Neuronal stem cell (in vitro differentiated cells): ENCODE measurements around the gene NUP133.
"Not testable (repeated sequence)": the region's sequence is repeated elsewhere in the genome, so short reads cannot be mapped to it uniquely, and the experiment has no call there.

Experiments
- DNase-seq: peaks from one replicate; pipeline ENCODE4 v3.0.0-alpha.2; 2013; ENCODE audit warnings: low spot score
- H2AFZ ChIP-seq: one replicate; pipeline ENCODE4 v1.6.1; 2013; ENCODE audit warnings: mild to moderate bottlenecking, low read length, inconsistent platforms
- H2AK5ac ChIP-seq: 2 replicates; pipeline ENCODE4 v1.6.1; 2013; ENCODE audit warnings: low read depth, mild to moderate bottlenecking, inconsistent platforms, low read length, moderate library complexity, mixed read lengths
- H2BK120ac ChIP-seq: 2 replicates; pipeline ENCODE4 v1.6.1; 2013; ENCODE audit warnings: low read depth, mild to moderate bottlenecking, inconsistent platforms, low read length, moderate library complexity, mixed read lengths
- H2BK12ac ChIP-seq: one replicate; pipeline ENCODE4 v1.6.1; 2013; ENCODE audit warnings: low read length, inconsistent platforms
- H2BK15ac ChIP-seq: 2 replicates; pipeline ENCODE4 v1.6.1; 2013; ENCODE audit warnings: mild to moderate bottlenecking, low read length, inconsistent platforms, mixed read lengths
- H2BK5ac ChIP-seq: one replicate; pipeline ENCODE4 v1.6.1; 2013; ENCODE audit warnings: inconsistent platforms, mild to moderate bottlenecking, low read length, moderate library complexity
- H3K14ac ChIP-seq: one replicate; pipeline ENCODE4 v1.6.1; 2013; ENCODE audit warnings: low read length, inconsistent platforms
- H3K18ac ChIP-seq: 2 replicates; pipeline ENCODE4 v1.6.1; 2013; ENCODE audit warnings: low read length, inconsistent platforms
- H3K23ac ChIP-seq: 2 replicates; pipeline ENCODE4 v1.6.1; 2013; ENCODE audit warnings: low read depth, mild to moderate bottlenecking, mixed read lengths, low read length, inconsistent platforms; ENCODE audit not compliant: poor library complexity
- H3K27ac ChIP-seq: replicated peaks from 3 replicates; pipeline ENCODE4 v1.5.1; 2013; ENCODE audit warnings: low read length, inconsistent platforms
- H3K27me3 ChIP-seq, 3 experiments: 2 replicates each; pipeline ENCODE4 v1.6.1; 2013; ENCODE audit warnings: low read length in 3 of 3, mild to moderate bottlenecking in 2 of 3, inconsistent platforms in 1 of 3, low read depth in 1 of 3, mixed read lengths in 1 of 3, moderate library complexity in 1 of 3; ENCODE audit not compliant: control insufficient read depth in 3 of 3, insufficient read depth in 3 of 3
- H3K36me3 ChIP-seq, 2 donors: replicated peaks in 1 of 2; 2 replicates each; pipeline ENCODE4 v1.6.1; 2013; ENCODE audit warnings: low read length in 2 of 2; ENCODE audit not compliant: control insufficient read depth in 2 of 2, insufficient read depth in 2 of 2
- H3K4ac ChIP-seq: 2 replicates; pipeline ENCODE4 v1.6.1; 2013; ENCODE audit warnings: inconsistent platforms, mild to moderate bottlenecking, low read length, moderate library complexity
- H3K4me1 ChIP-seq, 2 donors: 1 replicate in 1 of 2; 2 replicates in 1 of 2; pipeline ENCODE4 v1.6.1; 2013; ENCODE audit warnings: low read length in 2 of 2, low read depth in 1 of 2; ENCODE audit not compliant: control insufficient read depth in 2 of 2, insufficient read depth in 1 of 2
- H3K4me2 ChIP-seq: one replicate; pipeline ENCODE4 v1.6.1; 2013; ENCODE audit warnings: mild to moderate bottlenecking, low read length, inconsistent platforms; ENCODE audit not compliant: insufficient read depth, poor library complexity, severe bottlenecking
- H3K4me3 ChIP-seq, 2 donors: 2 replicates each; pipeline ENCODE4 v1.5.1; 2013; ENCODE audit warnings: low read length in 2 of 2, mild to moderate bottlenecking in 2 of 2, inconsistent platforms in 1 of 2, moderate library complexity in 1 of 2
- H3K79me1 ChIP-seq: one replicate; pipeline ENCODE4 v1.6.1; 2013; ENCODE audit warnings: low read depth, mild to moderate bottlenecking, inconsistent platforms, low read length, moderate library complexity
- H3K9ac ChIP-seq: one replicate; pipeline ENCODE4 v1.6.1; 2013; ENCODE audit warnings: mild to moderate bottlenecking, low read depth, low read length, inconsistent platforms; ENCODE audit not compliant: poor library complexity
- H3K9me3 ChIP-seq, 2 donors: replicated peaks in 1 of 2; 2 replicates each; pipeline versions ENCODE3 to v1.6.1; 2013; ENCODE audit warnings: low read length in 2 of 2, mild to moderate bottlenecking in 2 of 2, inconsistent platforms in 1 of 2, low read depth in 1 of 2, mixed read lengths in 1 of 2, moderate library complexity in 1 of 2; ENCODE audit not compliant: control insufficient read depth in 2 of 2, insufficient read depth in 1 of 2
- H4K8ac ChIP-seq: one replicate; pipeline ENCODE4 v1.6.1; 2013; ENCODE audit warnings: low read depth, mild to moderate bottlenecking, inconsistent platforms, low read length, moderate library complexity
- H4K91ac ChIP-seq: one replicate; pipeline ENCODE4 v1.6.1; 2013; ENCODE audit warnings: low read length, low read depth, mild to moderate bottlenecking, inconsistent platforms; ENCODE audit not compliant: poor library complexity
- WGBS, 2 donors: extraction: QIAGEN DNeasy Blood & Tissue Kit; methylation state at CpG; one replicate each; pipeline ENCODE4 v1.1.7; 2013; ENCODE audit warnings: missing lambda C conversion rate in 2 of 2, mixed read lengths in 1 of 2; ENCODE audit not compliant: insufficient read length in 2 of 2, insufficient replicate concordance in 1 of 2; ENCODE audit errors: extremely low coverage in 2 of 2; 5-methylcytosine and 5-hydroxymethylcytosine counted together

The NUP133 gene

DNA sequence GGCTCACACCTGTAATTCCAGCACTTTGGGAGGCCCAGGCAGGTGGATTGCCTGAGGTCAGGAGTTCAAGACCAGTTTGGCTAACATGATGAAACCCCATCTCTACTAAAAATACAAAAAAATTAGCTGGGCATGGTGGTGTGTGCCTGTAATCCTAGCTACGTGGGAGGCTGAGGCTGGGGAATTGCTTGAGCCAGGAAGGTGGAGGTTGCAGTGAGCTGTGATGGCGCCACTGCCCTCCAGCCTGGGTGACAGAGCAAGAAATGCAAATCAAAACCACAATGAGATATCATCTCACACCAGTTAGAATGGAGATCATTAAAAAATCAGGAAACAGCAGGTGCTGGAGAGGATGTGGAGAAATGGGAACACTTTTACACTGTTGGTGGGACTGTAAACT lies 3.1 kb upstream of the NUP133 start:
- H4K8ac ChIP-seq, H2BK12ac ChIP-seq, H3K9me3 ChIP-seq, H3K14ac ChIP-seq, H3K79me1 ChIP-seq, H2AFZ ChIP-seq, H2BK120ac ChIP-seq, H3K27me3 ChIP-seq, H3K4ac ChIP-seq, H3K9ac ChIP-seq, H4K91ac ChIP-seq, H3K4me3 ChIP-seq, H3K36me3 ChIP-seq, H3K23ac ChIP-seq, H3K4me1 ChIP-seq, H3K4me2 ChIP-seq, DNase-seq, H3K27ac ChIP-seq, H3K18ac ChIP-seq, H2AK5ac ChIP-seq, H2BK5ac ChIP-seq, H2BK15ac ChIP-seq: not testable (repeated sequence)
- WGBS, 2 donors, result no CpG with 5 or more reads among the region's 2 CpGs

GRCh38 chr1:229509576-229509975 lies 1.4 kb upstream of the NUP133 start:
- H2AK5ac ChIP-seq, result no peak overlapping the region
- H3K4me2 ChIP-seq, result no peak overlapping the region
- no peak overlapping the region for H3K4me3 ChIP-seq
- no peak overlapping the region for H3K9ac ChIP-seq
- peaks cover 0 to 5% of the 10 kb centered on the region in 2 donors for H3K4me1 ChIP-seq
- H2AFZ ChIP-seq, result peak overlapping the region; percentile 90
- no peaks in the 10 kb centered on the region for H3K27me3 ChIP-seq
- H4K91ac ChIP-seq, result no peak overlapping the region
- no peak overlapping the region for H4K8ac ChIP-seq
- H3K23ac ChIP-seq, result no peak overlapping the region
- no CpG with 5 or more reads among the region's 2 CpGs for WGBS, 2 donors
- H3K27ac ChIP-seq, result no peak overlapping the region
- no peak overlapping the region for H2BK12ac ChIP-seq
- no peak for DNase-seq
- H3K14ac ChIP-seq, result no peak overlapping the region
- H2BK120ac ChIP-seq, result no peak overlapping the region
- no peak overlapping the region for H3K18ac ChIP-seq
- no peaks in the 10 kb centered on the region for H3K9me3 ChIP-seq
- H3K36me3 ChIP-seq, result peaks cover 0 to 14% of the 10 kb centered on the region in 2 donors
- H3K4ac ChIP-seq, result no peak overlapping the region
- H2BK15ac ChIP-seq, result no peak overlapping the region
- H3K79me1 ChIP-seq, result no peaks in the 10 kb centered on the region
- no peak overlapping the region for H2BK5ac ChIP-seq

GRCh38 chr1:229508823-229509337 lies 739 bp upstream of the NUP133 start:
- no peak overlapping the region for H2BK120ac ChIP-seq
- no CpG with 5 or more reads among the region's 7 CpGs for WGBS, 2 donors
- DNase-seq, result no peak

GRCh38 chr1:229507502-229507901 lies 639 bp downstream of the NUP133 start:
- Histone ChIP-seq H3K9ac (peak overlapping the region; percentile 9), H2BK15ac (no peak overlapping the region), H3K23ac (no peak overlapping the region), H3K14ac (no peak overlapping the region), H3K27me3 (no peaks in the 10 kb centered on the region), H2BK12ac (no peak overlapping the region), H2BK120ac (no peak overlapping the region), H2AFZ (peak overlapping the region; percentile 90), H2AK5ac (no peak overlapping the region), H3K9me3 (no peaks in the 10 kb centered on the region), H4K91ac (no peak overlapping the region), H3K18ac (no peak overlapping the region), H3K4me1 (peaks cover 0 to 5% of the 10 kb centered on the region in 2 donors), H3K36me3 (peaks cover 0 to 32% of the 10 kb centered on the region in 2 donors), H3K27ac (peak overlapping the region; percentile 74), H4K8ac (no peak overlapping the region), H2BK5ac (peak overlapping the region; percentile 72), H3K4me2 (peak overlapping the region; percentile 63), H3K79me1 (no peaks in the 10 kb centered on the region), H3K4ac (no peak overlapping the region), H3K4me3 (peak overlapping the region; percentile 68 to 91)
- no peak for DNase-seq
- no CpG with 5 or more reads among the region's 5 CpGs for WGBS, 2 donors

More at GRCh38 chr1:229508823-229509337, 739 bp upstream of the NUP133 start:
- H3K9ac ChIP-seq, result peak overlapping the region; percentile 18
- no peak overlapping the region for H4K91ac ChIP-seq
- peaks cover 0 to 5% of the 10 kb centered on the region in 2 donors for H3K4me1 ChIP-seq
- peak overlapping the region; percentile 59 for H3K4me2 ChIP-seq
- H2BK12ac ChIP-seq, result no peak overlapping the region
- no peak overlapping the region for H3K27ac ChIP-seq
- no peaks in the 10 kb centered on the region for H3K79me1 ChIP-seq
- H3K14ac ChIP-seq, result no peak overlapping the region
- H2BK5ac ChIP-seq, result peak overlapping the region; percentile 21
- H3K18ac ChIP-seq, result no peak overlapping the region
- peaks cover 0 to 21% of the 10 kb centered on the region in 2 donors for H3K36me3 ChIP-seq
- H2BK15ac ChIP-seq, result no peak overlapping the region
- no peaks in the 10 kb centered on the region for H3K9me3 ChIP-seq
- peak overlapping the region; percentile 68 to 78 for H3K4me3 ChIP-seq
- H3K4ac ChIP-seq, result no peak overlapping the region
- H3K27me3 ChIP-seq, result no peaks in the 10 kb centered on the region
- no peak overlapping the region for H3K23ac ChIP-seq
- H2AK5ac ChIP-seq, result no peak overlapping the region
- peak overlapping the region; percentile 89 for H4K8ac ChIP-seq
- peak overlapping the region; percentile 90 for H2AFZ ChIP-seq
